ENCODE data around the gene AGAP5.
"Not testable (repeated sequence)": the region's sequence is repeated elsewhere in the genome, so short reads cannot be mapped to it uniquely, and the experiment has no call there.

AGAP5 gene

DNA sequence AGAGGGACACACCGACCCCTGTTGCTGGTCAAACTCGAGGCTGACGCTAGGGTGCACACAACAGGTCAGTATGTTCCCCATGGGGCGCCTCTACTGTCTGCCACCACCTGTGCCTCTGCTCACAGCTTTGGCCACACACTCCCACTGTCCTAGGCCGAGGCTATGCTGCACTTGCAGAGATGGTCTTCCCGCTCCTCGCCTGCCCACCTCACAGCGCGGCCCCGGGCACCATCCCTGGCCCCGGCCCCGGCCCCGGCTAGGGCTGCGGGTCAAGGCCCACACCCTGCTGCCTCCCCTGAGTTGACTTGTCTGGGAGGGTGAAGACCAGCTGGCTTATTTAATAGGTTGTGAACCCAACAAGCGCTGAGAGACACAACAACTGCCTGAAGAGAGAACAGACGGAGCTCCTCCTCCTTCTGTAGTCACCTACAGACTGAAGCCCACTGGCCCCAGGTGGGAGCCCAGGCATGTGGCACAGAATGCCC, at the start of gene AGAP5:
Gene AGAP5 (minus strand): TSS at position 435 of the 485 bp plus-strand sequence. CDS start 354 bp downstream, at position 81.
- not testable (repeated sequence) for DNase-seq

DNA sequence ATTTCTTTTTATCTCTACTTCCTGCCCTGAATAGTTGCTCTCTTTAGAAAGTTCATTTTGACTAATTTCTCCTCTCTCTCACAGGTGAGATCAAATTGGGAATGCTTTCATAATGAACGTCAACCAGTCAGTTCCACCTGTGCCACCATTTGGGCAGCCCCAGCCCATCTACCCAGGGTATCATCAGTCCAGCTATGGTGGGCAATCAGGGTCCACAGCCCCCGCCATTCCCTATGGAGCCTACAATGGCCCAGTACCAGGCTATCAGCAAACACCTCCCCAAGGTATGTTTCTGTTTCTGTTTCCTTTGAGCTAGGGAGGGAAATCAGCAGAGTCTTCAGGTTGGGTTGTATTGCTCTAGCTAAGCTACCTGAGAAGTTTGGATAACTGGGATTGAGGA, 48.8 kb upstream of the AGAP5 start:
- DNase-seq: no peak

DNA sequence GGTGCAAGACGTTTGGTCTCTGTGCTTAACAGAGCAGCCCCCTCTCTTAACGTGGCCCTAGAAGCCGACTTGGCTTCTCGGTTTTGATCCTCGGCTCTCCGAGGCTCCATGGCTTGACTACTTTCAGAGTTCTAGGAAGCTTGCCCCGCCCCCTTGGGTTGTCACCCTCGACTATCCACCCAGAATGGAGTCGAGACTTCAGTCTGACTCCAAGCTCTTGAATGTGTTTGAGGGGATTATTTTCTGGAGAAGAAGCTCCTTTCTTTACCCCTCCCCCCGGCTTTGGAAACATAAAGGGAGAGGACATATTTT, 46.7 kb upstream of the AGAP5 start:
- DNase-seq: peak; percentile 21

DNA sequence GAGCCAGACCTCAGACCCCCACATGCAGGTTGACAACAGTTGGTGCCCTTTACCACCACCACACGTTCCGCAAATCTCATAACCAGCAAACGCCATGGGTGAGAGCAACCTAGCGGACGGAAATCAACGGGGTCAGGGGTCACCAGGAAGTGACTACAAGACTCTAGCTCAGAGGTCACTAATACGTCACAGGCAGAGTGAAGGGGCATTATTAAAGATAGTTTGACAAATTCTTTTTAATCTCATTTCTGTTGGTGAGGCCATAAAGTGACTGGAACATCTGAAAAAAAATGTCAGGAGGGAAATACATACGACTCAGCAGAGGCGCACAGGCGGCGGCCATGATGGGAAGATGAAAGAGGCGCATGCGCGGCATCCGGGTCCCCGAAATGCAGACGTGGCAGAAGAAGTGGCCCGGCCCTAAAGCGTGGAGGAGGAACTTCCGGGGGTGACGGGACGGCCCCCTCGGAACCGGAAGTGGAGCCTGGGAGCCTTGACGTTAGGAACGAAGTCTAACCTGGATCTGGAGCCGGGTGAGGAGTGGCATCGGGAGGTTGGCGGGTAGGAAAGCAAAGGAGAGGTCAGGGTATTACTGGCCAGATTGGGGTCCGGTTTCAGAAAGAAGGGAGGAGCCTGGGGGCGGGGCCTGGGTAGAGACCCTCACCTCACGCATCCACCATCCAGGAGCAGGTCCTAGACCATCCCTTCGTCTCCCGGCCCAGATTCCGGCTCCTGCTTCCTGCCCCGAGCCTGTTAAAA, 46.2 kb upstream of the AGAP5 start, which contains the start of gene SEC24C:
Gene SEC24C (plus strand): TSS at position 468 of the 759 bp plus-strand sequence. CDS start 2,461 bp downstream, outside the sequence.
- peak; percentile 95 for DNase-seq

DNA sequence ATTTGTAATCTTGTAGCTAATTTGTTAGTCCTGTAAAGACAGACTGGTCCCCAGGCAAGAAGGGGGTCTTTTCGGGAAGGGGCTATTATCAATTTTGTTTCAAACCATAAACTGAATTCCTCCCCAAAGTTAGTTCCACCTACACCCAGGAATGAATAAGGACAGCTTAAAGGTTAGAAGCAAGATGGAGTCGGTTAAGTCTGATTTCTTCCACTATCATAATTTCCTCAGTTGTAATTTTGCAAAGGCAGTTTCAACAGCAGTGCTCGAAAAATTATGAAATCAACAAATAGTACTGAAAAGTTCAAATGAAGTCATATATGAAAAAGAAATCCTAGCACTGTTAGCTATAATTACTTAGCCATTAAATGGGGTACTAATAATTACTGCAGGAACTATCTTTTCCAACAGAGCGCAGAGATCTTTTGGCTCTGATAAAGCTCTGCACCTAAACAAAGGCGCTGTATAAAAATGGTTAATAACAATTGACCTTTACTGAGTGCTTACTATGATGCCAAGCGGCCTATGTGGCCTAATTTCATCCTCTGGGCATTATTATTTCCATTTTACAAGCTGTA, 45.5 kb upstream of the AGAP5 start:
- no peak for DNase-seq

DNA sequence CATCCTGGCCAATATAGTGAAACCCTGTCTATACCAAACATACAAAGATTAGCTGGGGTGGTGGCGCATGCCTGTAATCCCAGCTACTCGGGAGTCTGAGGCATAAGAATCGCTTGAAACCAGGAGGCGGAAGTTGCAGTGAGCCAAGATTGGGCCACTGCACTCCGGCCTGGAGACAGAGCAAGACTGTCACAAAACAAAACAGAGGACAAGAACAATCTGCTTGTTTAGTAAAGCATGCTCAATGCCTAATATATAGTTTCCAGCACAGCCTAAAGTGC, 44.5 kb upstream of the AGAP5 start:
- no peak for DNase-seq

DNA sequence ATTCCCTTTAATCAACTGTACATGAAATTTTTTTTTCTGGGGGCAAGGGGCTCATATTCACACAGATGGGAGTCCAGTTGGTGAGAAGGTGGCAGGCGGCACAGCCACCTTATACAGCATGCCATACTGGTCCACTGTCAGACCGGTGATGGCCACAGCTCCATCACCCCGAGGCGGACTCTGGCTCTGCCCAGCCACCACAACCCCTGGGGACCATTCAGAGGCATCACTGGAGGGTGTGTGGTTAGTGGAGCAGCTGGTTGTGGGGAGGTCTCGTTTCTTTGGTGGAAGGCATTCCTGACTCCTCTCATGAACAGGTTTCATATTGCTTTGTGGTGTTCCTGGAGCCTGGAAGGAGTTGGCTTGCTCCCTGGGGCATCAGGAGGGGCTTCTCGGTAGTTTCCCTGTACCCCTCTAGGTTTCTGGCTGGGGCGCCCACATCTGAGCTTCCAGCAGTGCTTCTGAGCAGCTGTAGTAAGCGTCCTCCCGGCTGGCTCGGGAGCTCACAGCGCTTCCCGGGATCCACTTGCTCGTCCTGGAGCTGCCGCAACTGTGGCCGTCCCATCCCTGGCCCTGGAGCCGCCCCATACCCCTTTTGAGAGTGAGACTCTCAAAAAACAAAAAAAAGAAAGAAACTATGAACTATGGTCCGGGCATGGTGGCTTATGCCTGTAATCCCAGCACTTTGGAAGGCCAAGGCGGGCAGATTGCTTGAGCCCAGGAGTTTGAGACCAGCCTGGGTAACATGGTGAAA, 42.8 kb upstream of the AGAP5 start:
- not testable (repeated sequence) for DNase-seq

DNA sequence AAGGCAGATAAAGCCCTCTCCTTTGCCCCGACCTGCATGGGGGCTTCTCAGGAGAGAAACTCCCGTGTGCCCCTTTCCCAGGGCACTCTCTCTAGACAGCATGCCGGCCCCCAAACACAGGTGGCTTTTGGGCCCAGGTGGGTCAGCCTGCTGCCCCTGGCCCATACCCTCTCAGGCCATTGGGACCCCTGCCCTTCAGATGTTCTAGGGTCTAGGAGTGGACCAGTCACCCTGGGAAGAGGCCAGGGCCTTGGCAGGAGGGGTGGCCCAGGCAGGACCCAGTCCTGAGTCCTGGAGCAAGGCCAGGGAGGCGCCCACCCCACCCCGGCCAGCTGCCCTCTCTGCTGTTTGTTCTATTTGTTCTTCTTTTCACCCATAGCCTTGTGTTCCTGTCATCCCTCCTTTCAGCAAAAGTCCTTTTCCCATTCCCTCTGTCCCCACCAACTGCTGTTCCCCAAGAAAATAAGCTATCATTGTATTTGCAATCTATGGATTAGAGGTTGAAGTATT, 36.9 kb upstream of the AGAP5 start:
- DNase-seq: no peak

DNA sequence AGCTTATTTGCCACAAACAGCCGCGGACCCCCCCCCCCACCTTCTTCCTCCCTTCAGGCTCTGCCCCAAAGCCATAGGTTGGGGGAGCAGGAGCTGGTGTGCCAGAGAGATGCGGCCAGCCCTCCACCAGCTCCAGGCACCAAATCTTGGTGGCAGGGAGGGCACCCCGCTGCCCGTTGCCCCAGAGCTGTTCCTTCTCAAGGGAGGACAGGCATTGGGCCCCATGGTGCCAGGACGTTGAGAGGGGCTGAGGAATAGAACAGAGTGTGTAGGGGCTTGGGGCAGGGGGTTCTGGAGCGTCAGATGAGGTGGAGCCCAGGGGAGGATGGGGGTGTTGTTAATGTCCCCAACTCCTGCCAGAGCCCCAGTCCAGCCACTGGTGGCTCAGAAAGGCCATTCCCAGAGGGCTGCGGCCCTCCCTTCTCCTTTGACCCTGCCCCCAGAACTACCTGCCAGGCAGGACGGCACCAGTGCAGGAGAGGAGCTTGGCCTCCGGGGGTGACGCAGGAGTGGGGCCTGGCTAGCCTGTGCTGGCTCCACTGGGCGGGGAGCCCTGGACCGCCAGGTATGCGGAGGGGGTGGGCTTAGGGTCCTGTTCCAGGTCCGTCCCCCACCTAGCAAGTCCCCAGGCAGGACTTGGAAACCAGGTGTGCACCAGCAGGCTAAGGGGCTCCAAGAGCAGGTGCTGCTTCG, 36.3 kb upstream of the AGAP5 start:
- DNase-seq: no peak

DNA sequence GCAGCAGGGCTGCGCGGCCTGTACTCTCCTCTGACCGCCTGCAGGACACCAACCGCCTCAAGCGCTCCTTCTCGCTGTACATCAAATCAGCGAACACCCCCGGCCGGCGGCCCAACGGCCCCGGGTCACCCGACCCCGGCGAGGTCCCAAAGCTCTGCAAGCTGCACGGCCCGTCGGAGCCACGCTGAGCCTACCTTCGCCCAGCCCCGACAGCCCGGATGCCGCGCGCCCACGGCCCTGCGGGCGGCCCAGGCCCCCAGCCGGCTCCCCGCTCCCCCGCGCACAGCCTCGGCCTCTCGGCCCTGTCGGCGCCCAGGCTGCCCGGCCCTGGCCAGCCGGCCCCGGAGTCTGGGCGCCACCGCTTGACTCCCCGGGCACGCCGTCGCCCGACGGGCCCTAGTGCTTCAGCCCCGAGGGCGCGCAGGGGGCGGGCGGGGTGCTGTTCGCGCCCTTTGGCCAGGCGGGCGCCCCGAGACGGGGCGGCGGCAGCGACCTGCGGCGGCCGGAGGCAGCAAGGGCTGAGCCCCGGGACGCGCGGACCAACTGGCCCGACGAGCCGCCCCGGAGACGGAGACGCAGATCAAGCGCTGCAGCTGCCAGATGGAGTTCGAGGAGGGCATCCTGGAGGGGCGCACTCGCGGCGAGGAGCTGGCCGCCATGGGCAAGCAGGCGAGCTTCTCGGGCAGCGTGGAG, 35.2 kb upstream of the AGAP5 start:
- no peak for DNase-seq

DNA sequence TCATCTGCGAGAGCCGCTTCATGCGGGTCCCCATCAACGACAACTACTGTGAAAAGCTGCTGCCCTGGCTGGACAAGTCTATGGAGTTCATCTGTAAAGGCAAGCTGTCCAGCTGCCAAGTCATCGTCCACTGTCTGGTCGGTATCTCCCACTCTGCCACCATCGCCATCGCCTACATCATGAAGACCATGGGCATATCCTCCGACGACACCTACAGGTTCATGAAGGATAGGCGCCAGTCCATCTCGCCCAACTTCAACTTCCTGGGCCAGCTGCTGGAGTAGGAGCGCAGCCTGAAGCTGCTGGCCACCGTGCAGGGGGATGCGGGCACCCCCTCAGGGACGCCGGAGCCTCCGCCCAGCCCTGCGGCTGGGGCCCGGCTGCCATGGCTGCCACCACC, 34.5 kb upstream of the AGAP5 start:
- DNase-seq: no peak

DNA sequence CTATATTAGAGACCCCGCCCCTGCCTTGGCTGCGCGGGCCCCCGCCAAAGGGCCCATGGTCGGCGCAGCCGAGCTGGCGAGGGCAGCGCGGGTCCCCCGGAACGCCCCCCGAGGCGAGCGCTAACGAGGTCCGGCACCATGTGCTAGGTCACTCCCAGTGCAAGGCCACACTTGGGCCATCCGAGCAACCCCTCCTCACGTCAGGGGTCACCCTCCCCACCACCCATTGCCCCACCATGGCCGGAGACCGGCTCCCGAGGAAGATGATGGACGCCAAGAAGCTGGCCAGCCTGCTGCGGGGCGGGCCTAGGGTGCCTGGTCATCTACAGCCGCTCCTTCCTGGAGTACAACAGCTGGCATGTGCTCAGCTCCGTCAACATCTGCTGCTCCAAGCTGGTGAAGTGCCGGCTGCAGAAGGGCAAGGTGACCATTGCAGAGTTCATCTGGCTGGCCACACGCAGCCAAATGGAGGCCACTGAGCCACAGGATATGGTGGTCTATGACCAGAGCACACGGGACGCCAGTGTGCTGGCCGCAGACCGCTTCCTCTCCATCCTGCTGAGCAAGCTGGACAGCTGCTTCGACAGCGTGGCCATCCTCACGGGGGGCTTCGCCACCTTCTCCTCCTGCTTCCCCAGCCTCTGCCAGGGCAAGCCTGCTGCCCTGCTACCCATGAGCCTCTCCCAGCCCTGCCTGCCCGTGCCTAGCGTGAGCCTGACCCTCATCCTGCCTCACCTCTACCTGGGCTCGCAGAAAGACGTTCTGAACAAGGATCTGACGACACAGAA, 33.9 kb upstream of the AGAP5 start:
- no peak for DNase-seq

DNA sequence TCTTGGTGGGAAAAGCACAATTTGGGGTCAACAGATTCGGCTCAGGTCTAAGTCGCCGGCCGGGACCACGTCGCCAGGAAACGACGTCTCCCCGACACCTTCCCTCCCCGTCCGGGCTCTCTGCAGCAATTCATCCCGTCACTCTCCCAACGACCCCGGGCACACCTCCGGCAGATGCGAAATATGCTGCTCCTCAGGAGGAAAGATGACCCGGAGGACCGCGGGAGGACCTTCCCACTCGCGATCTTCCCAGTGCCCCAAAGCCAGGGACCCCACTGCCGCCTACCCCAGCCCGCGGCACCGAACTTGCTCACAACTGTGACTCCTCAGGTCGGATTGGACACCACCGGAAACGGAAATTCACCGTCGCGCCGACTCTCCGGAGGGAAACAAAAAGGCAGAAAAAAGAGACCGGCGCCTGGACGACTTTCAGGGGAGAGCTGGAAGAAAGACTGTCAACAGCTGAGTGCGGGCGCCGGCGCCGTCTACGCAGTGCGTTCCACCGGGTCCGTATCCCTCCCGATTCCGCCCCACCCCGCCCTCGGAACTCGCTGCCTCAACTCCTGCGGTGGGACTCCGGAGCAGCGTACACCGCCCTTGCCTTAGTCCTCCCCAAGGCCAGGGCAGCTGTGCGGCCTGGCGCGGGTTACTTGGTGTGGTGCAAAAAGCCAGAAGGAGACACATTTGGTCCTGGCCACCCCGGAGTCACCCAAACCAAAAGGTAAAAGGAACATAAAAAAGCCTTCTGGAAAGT, 32.4 kb upstream of the AGAP5 start:
- peak; percentile 92 for DNase-seq

DNA sequence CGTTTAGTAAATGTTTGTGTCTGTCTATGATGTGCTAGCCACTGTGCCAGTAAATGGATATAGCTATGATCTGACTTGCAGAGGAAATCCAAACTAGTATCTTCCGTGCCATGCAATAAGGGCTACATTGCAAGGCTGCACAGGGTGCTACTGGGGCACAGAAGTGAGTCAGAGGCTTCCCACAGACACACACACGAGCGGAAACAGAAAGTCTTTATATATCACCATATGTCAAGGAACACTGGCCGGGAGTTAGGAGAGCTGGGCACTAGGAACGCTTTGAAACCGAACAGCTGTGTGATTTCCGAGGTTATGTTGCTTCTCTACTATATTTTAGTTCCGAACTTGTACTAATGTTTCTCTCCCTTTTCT, 31.9 kb upstream of the AGAP5 start:
- DNase-seq: peak; percentile 61

DNA sequence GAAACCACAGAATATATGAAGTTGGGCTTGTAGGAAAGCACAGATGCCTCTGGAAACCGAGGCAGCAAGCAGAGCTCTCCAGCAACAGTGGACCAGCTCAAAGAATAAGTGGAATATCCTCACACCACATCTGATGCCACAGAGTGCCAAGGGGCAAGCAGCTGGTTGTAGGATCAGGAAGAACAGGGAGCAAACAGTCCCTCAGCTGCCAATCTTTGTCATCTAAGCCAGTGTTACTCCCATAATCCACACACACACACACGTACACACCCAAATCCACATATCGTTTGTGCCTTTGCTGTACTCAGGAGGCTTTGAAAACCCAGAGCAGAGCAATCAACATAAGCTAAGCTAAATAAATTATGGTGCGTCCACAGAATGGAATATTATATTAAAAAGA, 25.6 kb upstream of the AGAP5 start:
- DNase-seq: no peak

DNA sequence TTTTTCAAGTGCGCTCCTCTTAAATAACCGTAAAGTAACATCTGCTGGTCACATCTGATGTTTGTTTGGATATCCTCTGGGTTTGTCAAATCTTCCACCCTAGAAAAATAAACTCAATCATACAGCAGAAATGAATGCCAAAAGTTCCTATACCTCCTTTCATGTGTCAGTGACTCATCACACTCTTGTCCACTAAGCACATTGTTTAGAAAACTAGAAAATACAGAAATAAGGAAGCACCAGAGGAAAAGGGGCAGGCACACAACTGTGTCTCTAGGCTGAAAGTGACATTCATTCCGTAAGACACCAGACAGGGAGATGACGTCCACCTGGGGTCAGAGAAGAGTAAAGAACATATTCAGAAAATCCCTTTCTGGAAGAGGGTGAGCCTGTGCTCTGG, 22.7 kb upstream of the AGAP5 start:
- not testable (repeated sequence) for DNase-seq

DNA sequence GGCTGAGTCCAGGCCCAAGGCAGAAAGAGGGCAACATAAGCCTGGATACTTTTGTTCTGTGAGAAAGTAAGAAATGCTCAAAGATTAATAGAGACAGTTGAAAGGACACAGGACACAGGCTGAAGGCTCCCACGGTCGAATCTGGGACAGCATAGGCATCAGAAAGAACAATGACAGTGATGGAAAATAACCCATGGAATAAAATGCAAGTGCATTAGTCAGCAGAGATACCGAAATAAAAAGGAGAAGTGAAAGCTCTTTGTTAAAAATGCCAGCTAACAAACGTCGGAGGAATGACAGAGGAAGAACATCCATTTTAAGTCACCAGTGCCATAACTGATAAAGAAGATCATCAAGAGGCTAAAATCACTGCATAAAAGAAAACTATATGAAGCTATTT, 19.6 kb upstream of the AGAP5 start:
- no peak for DNase-seq

DNA sequence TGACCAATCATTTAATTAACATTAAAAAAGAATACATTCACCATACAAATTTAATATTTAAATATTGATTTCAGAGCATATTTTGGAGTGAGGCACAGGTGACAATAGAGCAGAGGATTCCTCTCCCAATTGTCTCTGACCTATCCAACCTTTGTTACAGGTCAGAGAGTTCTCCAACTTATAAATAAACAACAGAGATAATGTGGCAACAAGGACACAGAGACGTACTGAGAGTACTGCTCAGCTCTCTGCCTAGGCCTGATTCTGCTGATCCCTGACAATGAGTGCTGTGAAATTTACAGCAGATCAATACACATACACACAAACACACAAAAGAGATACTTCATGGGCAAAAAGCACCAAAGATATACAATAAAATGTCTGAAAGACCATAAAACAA, 18.3 kb upstream of the AGAP5 start:
- no peak for DNase-seq

DNA sequence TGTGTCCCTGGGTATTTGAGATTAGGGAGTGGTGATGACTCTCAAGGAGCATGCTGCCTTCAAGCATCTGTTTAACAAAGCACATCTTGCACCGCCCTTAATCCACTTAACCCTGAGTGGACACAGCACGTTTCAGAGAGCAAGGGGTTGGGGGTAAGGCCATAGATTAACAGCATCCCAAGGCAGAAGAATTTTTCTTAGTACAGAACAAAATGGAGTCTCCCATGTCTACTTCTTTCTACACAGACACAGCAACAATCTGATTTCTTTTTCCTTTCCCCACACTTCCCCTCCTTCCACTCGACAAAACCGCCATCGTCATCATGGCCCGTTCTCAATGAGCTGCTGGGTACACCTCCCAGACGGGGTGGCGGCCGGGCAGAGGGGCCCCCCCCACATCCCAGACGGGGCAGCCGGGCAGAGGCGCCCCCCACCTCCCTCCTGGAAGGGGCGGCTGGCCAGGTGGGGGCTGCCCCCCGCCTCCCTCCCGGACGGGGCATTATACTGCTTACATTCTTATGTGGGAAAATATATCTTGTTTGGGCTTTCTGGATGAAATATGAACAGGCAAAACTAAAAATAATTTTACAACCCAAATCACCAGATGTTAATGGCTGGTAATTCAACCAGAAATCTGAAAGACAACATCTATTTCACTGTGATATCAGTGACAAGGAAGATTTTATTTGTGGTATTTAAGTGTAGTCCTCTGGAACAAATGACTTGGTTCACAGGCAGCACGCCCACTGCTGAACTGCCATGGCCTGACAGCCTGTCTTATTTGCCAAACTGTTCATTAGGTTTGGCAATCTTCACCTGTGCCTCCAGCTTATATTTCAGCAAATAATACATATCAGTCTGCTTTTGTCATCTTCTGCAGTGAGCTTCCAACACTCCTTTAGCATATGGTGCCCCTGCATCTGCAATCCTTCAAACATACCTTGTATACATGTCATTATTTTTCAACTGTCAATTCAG, 17.6 kb upstream of the AGAP5 start:
- not testable (repeated sequence) for DNase-seq

DNA sequence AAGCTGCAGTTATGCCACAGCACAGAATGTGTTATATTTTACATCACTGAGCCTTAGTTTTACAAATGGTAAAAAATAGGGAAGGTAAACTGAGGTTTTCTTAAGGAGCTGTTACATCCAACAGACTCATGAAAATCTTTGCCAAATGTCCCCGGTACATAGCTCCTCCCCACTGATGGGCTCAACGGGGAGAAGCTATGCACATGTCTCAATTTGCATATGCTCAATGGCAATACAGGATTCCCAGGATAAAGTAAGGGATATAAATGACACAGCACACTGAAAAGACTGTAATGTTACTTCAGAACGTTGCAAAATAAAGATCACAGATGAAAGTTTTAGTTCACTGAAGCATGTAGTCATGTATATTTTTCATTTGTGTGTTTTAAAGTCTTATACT, 16.6 kb upstream of the AGAP5 start:
- not testable (repeated sequence) for DNase-seq
